HG03378 (cell line): ENCODE results near the gene UVSSA.
"Not testable (repeated sequence)": the region's sequence is repeated elsewhere in the genome, so short reads cannot be mapped to it uniquely, and the experiment has no call there.

Experiments used
- ATAC-seq: cut with Tn5 transposase; IDR thresholded peaks from one replicate; pipeline ENCODE4 v1.9.1; 2021; ENCODE audit warnings: mild to moderate bottlenecking, moderate library complexity; ENCODE audit not compliant: unreplicated experiment

Gene UVSSA

GRCh38 chr4:1329408-1330371 is 17.3 kb upstream of the UVSSA start:
- ATAC-seq: no peak

DNA sequence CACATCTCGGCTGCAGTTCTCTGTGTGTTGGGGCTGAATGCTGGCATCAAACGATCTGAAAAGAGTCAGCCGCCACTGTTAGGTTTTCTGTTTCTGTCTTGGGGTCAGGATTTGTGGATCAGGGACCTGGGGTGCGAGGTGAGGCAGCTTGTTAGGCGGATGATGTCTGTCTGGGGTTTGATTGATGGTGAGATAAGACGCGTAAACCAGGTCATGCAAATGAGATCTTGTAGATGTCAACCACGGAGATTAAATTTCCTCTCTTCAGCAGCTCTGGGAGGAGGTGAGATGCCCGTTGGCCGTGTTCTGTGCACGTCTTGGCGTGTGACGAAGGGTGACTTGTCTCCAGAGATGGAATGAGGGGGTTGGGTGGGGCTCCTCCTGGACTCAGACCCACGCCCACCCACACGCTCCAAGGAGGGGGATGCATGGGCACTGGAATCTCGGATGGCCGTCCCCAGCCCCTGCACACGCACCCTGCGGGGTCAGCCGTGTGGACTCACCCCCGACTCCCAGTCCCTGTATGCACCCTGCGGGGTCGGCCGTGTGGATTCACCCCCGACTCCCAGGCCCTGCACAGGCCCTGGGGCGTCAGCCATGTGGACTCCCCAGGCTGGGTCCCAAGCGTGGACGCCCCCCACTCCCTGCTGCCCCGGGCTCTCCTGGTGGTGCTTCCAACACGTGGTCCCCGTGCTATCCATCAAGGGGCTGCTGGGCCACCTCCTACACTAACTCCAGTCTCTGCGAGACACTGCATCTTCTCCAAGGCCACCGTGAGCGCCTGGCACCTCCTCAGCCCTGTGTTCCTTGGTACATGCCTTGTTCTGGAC is 16.0 kb upstream of the UVSSA start:
- no peak for ATAC-seq

GRCh38 chr4:1331591-1332353 is 15.2 kb upstream of the UVSSA start:
- no peak for ATAC-seq

DNA sequence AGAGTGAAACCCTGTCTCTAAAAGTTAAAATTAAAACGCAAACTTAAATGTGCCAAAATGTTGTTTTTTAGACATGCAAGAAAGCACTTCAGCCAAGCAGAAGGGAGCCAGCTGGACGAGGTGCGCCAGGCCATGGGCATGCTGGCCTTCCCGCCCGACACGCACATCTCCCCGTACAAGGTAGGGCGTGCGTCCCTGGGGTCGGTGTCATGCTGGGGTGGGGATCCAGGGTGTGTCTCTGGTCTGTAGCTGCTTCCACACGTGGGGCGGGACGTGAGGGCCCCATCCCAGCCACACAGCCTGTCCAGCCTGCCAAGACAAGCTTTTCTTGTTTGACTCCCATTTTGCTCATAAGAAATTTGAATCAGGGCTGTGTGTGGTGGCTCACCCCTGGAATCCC is 14.3 kb upstream of the UVSSA start:
- ATAC-seq: no peak

GRCh38 chr4:1333256-1333655 is 13.8 kb upstream of the UVSSA start:
- no peak for ATAC-seq

DNA sequence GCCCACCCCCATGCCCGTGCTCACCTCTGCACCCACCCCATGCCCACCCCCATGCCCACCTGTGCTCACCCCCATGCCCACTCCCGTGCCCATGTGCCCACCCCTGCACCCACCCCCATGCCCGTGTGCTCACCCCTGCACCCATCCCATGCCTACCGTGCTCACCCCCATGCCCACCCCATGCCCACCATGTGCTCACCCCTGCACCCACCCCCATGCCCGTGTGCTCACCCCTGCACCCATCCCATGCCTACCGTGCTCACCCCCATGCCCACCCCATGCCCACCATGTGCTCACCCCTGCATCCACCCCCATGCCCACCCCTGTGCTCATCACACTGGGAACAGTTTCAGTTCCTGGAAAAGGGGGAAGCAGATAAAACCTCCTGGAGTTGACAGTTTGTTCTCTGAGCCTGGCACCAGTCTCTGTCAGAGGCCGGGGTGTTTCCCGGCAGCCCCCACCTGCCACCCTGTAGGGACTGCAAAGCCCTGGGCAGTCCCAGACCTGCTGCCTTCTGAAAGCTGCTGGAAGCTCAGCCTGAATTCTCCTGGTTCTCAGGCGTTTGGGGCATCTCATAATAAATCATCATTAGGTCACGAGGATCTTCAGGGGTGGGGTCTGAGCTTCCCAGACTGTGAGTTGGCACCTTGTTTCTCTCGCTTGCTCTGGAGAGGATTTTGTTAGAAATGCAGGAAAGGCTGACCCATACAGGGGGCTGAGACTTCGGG is 13.0 kb upstream of the UVSSA start:
- ATAC-seq: not testable (repeated sequence)

DNA sequence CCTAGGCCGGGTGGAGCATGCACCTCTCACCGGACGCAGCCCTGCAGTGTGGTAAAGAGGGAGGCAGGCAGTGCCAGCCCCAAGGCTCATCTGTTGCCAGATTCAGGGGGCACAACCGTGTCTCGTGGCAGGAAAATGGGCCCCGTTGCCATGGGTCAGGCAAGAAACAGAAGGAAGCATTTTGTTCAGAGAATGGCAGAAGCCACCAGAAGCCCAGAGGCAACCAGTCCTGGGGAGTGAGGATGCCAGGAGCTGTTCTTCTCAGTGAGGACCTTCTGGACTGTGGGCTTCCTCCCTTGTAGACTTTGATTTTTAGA is 12.5 kb upstream of the UVSSA start:
- ATAC-seq: no peak

DNA sequence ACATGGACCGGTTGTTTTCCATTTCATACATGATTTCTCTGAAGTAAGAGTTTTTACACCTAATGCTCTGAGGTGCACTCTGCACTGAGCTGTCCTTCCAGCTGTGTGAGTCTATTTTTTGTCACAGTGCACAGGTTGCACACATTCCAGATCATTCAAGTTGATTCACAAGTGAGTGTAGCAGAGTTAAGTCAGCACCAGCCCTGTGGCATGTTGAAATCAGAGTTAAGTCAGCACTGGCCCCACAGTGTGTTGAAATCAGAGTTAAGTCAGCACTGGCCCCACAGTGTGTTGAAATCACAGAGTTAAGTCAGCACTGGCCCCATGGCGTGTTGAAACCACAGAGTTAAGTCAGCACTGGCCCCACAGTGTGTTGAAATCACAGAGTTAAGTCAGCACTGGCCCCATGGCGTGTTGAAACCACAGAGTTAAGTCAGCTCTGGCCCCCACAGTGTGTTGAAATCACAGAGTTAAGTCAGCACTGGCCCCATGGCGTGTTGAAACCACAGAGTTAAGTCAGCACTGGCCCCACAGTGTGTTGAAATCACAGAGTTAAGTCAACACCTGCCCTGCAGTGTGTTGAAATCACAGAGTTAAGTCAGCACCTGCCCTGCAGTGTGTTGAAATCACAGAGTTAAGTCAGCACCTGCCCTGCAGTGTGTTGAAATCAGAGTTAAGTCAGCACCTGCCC is 11.7 kb upstream of the UVSSA start:
- ATAC-seq: not testable (repeated sequence)

DNA sequence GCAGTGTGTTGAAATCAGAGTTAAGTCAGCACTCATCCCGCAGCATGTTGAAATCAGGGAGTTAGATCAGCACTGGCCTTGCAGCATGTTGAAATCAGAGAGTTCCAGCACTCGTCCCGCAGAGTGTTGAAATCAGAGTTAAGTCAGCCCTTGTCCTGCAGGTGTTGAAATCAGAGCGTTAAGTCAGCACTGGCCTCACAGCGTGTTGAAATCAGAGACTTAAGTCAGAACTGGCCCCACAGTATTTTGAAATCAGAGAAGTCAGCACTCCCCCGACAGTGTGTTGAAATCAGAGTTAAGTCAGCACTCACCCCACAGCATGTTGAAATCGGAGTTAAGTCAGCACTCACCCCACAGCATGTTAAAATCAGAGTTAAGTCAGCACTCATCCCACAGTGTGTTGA is 10.9 kb upstream of the UVSSA start:
- ATAC-seq: no peak

DNA sequence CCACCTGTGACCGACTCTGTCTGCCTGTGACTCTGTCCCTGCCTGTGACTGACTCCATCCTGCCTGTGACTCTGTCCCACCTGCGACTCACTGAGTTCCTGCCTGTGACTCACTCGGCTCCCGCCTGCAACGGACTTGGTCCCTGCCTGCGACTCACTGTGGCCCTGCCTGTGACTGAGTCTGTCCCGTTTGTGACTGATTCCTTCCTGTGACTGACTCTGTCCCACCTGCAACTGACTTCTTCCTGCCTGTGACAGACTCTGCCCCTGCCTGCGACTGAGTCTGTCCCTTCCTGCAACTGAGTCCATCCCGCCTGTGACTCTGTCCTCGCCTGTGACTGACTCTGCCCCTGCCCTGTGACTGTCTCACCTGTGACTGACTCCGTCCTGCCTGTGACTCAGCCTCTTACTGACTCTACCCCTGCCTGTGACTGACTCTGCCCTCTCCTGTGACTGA is 9.6 kb upstream of the UVSSA start:
- ATAC-seq: no peak

GRCh38 chr4:1337951-1338751 is 8.9 kb upstream of the UVSSA start:
- no peak for ATAC-seq

GRCh38 chr4:1338752-1339414 is 8.1 kb upstream of the UVSSA start:
- ATAC-seq: no peak

GRCh38 chr4:1339489-1339888 is 7.5 kb upstream of the UVSSA start:
- no peak for ATAC-seq

GRCh38 chr4:1340181-1340747 is 6.7 kb upstream of the UVSSA start:
- no peak for ATAC-seq

DNA sequence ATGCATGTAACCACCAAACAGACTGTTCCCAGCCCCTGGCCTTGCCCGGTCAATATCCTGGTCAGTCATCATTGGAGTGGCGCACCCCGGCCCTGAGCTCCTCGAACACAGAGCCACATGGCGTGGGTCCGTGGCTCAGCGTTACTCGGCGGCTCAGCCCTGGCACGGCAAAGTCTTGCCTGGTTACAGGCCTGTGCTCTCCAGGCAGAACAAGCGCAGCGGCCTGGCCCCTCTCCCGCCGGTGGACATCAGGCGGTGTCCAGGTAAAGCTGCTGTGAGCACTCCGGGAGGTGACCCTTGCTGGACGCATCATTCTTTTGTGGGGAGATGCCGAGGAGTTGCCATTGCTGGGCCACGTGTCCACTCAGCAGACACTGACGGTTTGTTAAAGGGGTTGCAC is 6.1 kb upstream of the UVSSA start:
- ATAC-seq: no peak

DNA sequence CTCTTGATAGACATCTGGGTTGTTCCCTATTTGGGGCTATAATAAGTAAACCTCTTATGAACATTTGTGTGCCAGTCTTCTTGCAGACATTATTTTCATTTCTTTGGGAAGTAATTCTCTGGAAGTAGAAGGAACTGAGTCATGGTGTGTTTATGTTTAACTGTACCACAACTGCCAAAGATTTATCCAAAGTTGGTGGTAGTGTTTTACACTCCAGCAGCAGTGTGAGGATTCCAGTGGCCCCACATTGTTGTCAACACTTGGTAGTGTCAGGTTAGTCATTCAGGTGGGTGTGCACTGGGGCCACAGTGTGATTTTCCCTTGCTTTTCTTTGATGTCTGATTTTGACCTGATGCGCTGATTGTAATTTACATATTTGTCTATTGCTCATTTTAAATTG is 5.0 kb upstream of the UVSSA start:
- ATAC-seq: no peak

DNA sequence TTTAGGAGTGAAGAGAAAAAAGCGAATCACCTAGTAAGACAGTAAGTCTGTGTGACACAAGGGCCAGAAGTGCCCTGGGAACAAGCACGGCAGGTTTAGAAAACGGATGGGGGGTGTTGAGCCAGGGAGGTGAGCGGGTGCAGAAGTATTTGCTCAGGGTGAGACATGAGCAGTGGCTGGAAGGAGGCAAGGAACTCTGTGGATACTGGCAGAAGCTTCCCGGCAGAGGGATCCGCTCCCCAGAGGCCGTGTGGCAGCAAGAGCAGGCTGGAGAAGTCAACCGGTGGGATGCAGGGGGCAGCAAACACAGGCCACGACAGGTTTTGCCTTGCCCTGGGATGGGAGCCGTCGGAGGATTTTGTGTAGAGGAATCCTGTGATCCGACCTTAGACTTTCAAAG is 2.3 kb upstream of the UVSSA start:
- no peak for ATAC-seq
